PC-9 (cell line): ENCODE measurements around the gene SCNN1B. TPM values are rescaled to one million over a fixed set of nuclear protein-coding genes. Genes with fewer than 3 reads are reported as not detected.
A peak's percentile ranks its signal among the peaks of the same experiment; 100 is the strongest.

Experiments
- BruUV-seq: library from RNA; stranded (reverse); fragments of 400-500 nt; replicated peaks from 2 replicates; lab custom pipeline; 2021; lab: Mats Ljungman, UMichigan
- CTCF ChIA-PET: fragments of 300-600 bp; sonication (Branson Sonifier 250); formaldehyde crosslinking; loops from one replicate; lab custom pipeline; 2022; ENCODE audit warnings: antibody characterized with exemption; lab: Charles Lee
- POLR2A ChIA-PET: fragments of 300-600 bp; sonication (Branson Sonifier 250); formaldehyde crosslinking; loops from one replicate; lab custom pipeline; 2022; ENCODE audit warnings: antibody characterized with exemption; ENCODE audit not compliant: unreplicated experiment; lab: Charles Lee
- DNase-seq, 2 experiments: peaks; one replicate each; pipeline versions ENCODE4 v3.0.0 to v3.0.0-alpha.2; 2015 to 2022; ENCODE audit warnings: mixed read lengths in 1 of 2
- H2AFZ ChIP-seq: fragments of 200-600 bp; sonication (generic); 2 replicates; pipeline ENCODE4 v1.8.1; 2017; ENCODE audit warnings: antibody characterized with exemption
- H3F3A ChIP-seq: fragments of 200-600 bp; sonication (generic); 2 replicates; pipeline ENCODE4 v1.8.1; 2017; ENCODE audit warnings: antibody characterized with exemption, mild to moderate bottlenecking, low read depth; ENCODE audit not compliant: insufficient read depth
- H3K27ac ChIP-seq: fragments of 200-600 bp; sonication (generic); 2 replicates; pipeline ENCODE4 v1.6.1; 2016; ENCODE audit warnings: mixed run types
- H3K27me3 ChIP-seq: fragments of 200-600 bp; sonication (generic); 2 replicates; pipeline ENCODE4 v1.6.1; 2016; ENCODE audit warnings: low read depth, mixed run types; ENCODE audit not compliant: insufficient read depth
- H3K36me3 ChIP-seq: fragments of 200-600 bp; sonication (generic); 2 replicates; pipeline ENCODE4 v1.6.1; 2016; ENCODE audit warnings: low read depth, mixed run types
- H3K4me1 ChIP-seq: fragments of 200-600 bp; sonication (generic); replicated peaks from 2 replicates; pipeline ENCODE4 v1.6.1; 2016; ENCODE audit warnings: mixed run types; ENCODE audit not compliant: insufficient read depth
- H3K4me2 ChIP-seq: fragments of 200-600 bp; sonication (generic); 2 replicates; pipeline ENCODE4 v1.6.1; 2017; ENCODE audit warnings: mixed run types
- H3K4me3 ChIP-seq: fragments of 200-600 bp; sonication (generic); 2 replicates; pipeline ENCODE4 v1.6.1; 2016; ENCODE audit warnings: mixed run types
- H3K79me2 ChIP-seq: fragments of 200-600 bp; sonication (generic); 2 replicates; pipeline ENCODE4 v1.6.1; 2017; ENCODE audit warnings: low read depth, mixed run types
- H3K9me2 ChIP-seq: fragments of 200-600 bp; sonication (generic); 2 replicates; pipeline ENCODE4 v1.8.1; 2017; ENCODE audit warnings: mild to moderate bottlenecking; ENCODE audit not compliant: insufficient read depth
- H3K9me3 ChIP-seq: fragments of 200-600 bp; sonication (generic); 2 replicates; pipeline ENCODE4 v1.8.1; 2016; ENCODE audit warnings: low read depth; ENCODE audit not compliant: insufficient read depth
- H4K20me1 ChIP-seq: fragments of 200-600 bp; sonication (generic); 2 replicates; pipeline ENCODE4 v1.8.1; 2017; ENCODE audit not compliant: insufficient read depth
- EZH2 ChIP-seq: fragments of 200-600 bp; sonication (generic); IDR thresholded peaks from 2 replicates; pipeline ENCODE4 v1.8.0; 2017; ENCODE audit warnings: antibody characterized with exemption, low read depth
- intact Hi-C: fragments of 100-400 bp; cut with micrococcal nuclease; formaldehyde crosslinking; loops from one replicate; pipeline ENCODE4 v1.10.0; 2022; ENCODE audit not compliant: unreplicated experiment
- total RNA-seq: library from RNA; stranded (reverse); gene quantifications from 2 replicates; pipeline ENCODE4 v1.2.3, GENCODE V29; 2021
- TF ChIP-seq, protein P1 (sequence below): fragments of 200-600 bp; sonication (generic); conservative IDR thresholded peaks from 2 replicates; pipeline ENCODE4 v1.6.1; 2017; ENCODE audit warnings: mixed run types, antibody characterized with exemption, mild to moderate bottlenecking, moderate library complexity

SCNN1B gene
- total RNA-seq, 1 experiment from 2014 or later = 0.57 TPM

DNA sequence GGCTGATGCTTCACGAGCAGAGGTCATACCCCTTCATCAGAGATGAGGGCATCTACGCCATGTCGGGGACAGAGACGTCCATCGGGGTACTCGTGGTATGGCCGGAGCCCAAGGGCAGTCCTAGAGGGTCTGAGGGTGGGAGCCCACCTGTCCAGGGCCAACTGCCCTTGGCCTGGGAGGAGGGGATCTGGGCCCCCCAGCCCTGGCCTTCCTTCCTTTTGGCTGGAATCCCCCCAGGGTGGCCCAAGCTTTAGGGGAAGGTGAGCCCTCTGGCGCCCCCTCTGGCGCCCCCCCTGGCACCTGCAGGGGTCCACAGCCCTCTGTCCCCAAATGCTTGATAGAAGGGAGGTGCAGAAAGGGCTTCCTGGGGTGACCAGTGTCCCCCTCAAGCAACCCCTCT is 69.3 kb downstream of the SCNN1B start:
- POLR2A ChIA-PET = no interaction called here
- H3K9me3 ChIP-seq = no peaks in the 10 kb centered on the region
- H2AFZ ChIP-seq = no peak overlapping the region
- intact Hi-C loops = no loop called here
- TF ChIP-seq, protein P1, sequence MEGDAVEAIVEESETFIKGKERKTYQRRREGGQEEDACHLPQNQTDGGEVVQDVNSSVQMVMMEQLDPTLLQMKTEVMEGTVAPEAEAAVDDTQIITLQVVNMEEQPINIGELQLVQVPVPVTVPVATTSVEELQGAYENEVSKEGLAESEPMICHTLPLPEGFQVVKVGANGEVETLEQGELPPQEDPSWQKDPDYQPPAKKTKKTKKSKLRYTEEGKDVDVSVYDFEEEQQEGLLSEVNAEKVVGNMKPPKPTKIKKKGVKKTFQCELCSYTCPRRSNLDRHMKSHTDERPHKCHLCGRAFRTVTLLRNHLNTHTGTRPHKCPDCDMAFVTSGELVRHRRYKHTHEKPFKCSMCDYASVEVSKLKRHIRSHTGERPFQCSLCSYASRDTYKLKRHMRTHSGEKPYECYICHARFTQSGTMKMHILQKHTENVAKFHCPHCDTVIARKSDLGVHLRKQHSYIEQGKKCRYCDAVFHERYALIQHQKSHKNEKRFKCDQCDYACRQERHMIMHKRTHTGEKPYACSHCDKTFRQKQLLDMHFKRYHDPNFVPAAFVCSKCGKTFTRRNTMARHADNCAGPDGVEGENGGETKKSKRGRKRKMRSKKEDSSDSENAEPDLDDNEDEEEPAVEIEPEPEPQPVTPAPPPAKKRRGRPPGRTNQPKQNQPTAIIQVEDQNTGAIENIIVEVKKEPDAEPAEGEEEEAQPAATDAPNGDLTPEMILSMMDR = no peak
- no peaks in the 10 kb centered on the region for H3K9me2 ChIP-seq
- H3K36me3 ChIP-seq = no peaks in the 10 kb centered on the region
- no peak overlapping the region for H3K4me2 ChIP-seq
- H3K4me1 ChIP-seq = peaks cover 44% of the 10 kb centered on the region
- BruUV-seq = no TSS peak
- no peak for DNase-seq
- H3K4me3 ChIP-seq = no peak overlapping the region
- CTCF ChIA-PET = no interaction called here
- peaks cover 33% of the 10 kb centered on the region for H3F3A ChIP-seq
- H3K27ac ChIP-seq = no peak overlapping the region
- H4K20me1 ChIP-seq = no peaks in the 10 kb centered on the region
- H3K79me2 ChIP-seq = no peaks in the 10 kb centered on the region
- H3K27me3 ChIP-seq = no peaks in the 10 kb centered on the region

DNA sequence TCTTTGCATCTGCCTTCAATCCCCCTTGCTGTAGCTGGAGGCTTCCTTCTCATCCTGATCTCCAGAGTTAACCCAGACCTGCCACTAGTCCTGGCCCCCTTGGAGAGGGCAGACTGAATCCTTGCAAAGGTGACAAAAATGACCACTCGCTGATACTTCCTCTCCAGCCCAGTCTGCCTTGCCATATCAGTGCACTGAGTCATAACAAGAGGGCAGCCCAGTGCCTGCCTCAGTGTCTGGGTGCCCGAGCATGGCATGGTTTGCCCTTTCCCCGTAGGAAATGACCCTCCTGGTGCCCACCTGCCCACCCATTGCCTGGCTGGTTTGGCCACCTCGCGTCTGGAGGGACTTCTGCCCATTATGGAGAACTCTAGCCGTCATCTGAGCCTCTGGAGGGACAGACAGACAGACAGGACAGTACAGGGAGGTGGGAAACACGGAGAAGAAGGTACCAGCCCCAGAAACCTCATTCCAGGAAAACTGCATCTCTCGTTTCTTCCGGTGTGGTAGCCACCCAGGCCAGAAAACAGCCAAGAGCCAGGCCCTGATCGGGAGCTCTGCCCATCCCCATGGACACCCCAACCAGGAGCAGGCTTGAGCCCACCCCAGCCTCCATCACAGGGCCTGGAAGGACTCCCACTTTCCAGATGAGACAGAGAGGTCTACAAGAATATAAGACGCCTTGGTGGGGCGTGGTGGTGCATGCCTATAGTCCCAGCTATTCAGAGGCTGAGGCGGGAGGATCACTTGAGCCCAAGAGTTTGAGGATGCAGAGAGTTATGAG is 71.5 kb downstream of the SCNN1B start:
- peaks cover 22% of the 10 kb centered on the region for H3F3A ChIP-seq
- H3K27me3 ChIP-seq = no peaks in the 10 kb centered on the region
- no peak overlapping the region for H2AFZ ChIP-seq
- no peaks in the 10 kb centered on the region for H3K79me2 ChIP-seq
- no peak for DNase-seq
- CTCF ChIA-PET = no interaction called here
- POLR2A ChIA-PET = no interaction called here
- intact Hi-C loops = no loop called here
- H3K36me3 ChIP-seq = no peaks in the 10 kb centered on the region
- no peak overlapping the region for H3K27ac ChIP-seq
- no TSS peak for BruUV-seq
- no peak overlapping the region for H3K4me2 ChIP-seq
- no peaks in the 10 kb centered on the region for H4K20me1 ChIP-seq
- H3K9me3 ChIP-seq = no peaks in the 10 kb centered on the region
- H3K4me3 ChIP-seq = no peak overlapping the region
- no peaks in the 10 kb centered on the region for H3K9me2 ChIP-seq
- peaks cover 27% of the 10 kb centered on the region for H3K4me1 ChIP-seq
- TF ChIP-seq, protein P1 = no peak
- TF ChIP-seq EZH2 = no peak

DNA sequence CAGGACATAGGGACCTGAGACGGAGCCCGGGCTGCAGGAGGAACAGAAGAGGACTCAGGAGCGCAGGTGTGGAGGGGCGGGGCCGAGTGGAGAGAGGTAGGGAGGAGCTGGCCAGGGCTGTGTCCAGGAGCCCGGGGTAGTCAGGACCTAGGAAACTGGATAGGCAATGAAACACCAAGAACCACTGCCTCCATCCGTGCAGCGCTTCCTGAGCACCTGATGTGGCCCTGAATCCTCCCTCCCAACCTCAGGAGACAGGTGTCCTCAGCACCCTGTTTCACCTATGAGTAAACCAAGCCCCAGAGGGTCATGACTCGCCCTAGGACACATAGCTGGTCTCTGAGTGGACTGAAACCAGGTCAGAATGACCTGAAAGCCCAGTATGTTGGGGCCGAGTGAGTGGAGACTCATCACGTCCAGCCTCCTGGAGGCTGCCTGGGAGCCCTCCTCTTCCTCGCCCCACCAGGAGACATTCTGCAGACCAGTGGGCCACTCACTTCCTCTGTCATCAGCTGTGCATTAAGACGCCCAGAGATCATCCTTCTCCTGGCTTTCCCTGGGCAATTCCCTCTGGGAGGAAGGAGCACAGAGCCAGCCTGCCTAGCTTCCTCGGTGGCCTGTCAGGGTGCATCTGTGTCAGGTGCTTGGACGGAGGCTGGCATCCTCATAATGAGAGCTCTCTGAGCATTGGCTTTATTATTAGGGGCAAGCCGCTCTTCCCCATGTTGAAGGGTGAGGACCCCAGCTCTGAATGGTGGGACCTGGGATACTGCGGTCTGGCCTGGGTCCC is 72.8 kb downstream of the SCNN1B start:
- H3K36me3 ChIP-seq = no peaks in the 10 kb centered on the region
- CTCF ChIA-PET = interaction anchor here (0.6 kb wide), 1 partner anchor 81 kb away, joined by 3 read pairs; no protein-coding TSS in a partner anchor
- intact Hi-C loops = no loop called here

More for the DNA sequence above, 72.8 kb downstream of the SCNN1B start:
- H3F3A ChIP-seq = peaks cover 15% of the 10 kb centered on the region
- no peaks in the 10 kb centered on the region for H3K79me2 ChIP-seq
- H3K9me3 ChIP-seq = no peaks in the 10 kb centered on the region
- peak; percentile 74 to 88 for DNase-seq
- no peak overlapping the region for H2AFZ ChIP-seq
- H4K20me1 ChIP-seq = no peaks in the 10 kb centered on the region
- POLR2A ChIA-PET = interaction anchor here (0.6 kb wide), 1 partner anchor 194 kb away, joined by 6 read pairs; no protein-coding TSS in a partner anchor
- H3K4me2 ChIP-seq = peak overlapping the region; percentile 74
- H3K4me1 ChIP-seq = peaks cover 17% of the 10 kb centered on the region
- TF ChIP-seq, protein P1 = no peak
- no peak for TF ChIP-seq EZH2
- peak overlapping the region; percentile 55 for H3K27ac ChIP-seq
- H3K4me3 ChIP-seq = no peak overlapping the region
- no peaks in the 10 kb centered on the region for H3K9me2 ChIP-seq
- H3K27me3 ChIP-seq = no peaks in the 10 kb centered on the region
- BruUV-seq = no TSS peak
